Measurements from ENCODE around the gene PAK5. TPM values are rescaled to one million over a fixed set of nuclear protein-coding genes. Genes with fewer than 3 reads are reported as not detected.

The PAK5 gene
- total RNA-seq, 1 donor from 2014 or later, result 1.6 TPM

DNA sequence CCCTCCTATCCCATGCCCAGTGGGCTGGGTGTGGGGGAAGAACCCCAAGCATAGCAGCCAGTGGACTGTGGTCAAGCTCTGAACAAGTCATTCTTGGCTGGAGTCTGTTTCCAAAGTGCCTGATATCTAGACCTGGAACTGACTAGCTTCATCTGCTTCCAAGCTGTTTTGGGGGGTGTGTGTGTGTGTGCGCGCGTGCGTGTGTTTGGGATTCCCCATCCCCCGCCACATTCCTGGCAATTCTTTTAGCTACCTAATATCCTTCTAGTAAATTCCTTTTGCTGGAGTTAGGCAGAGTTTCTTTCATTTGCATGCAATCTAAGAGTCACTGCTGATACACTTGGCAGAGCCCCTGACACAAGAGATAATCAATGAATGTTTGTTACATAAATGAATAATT lies 7.8 kb downstream of the PAK5 start:
- Mint-ChIP-seq H3K36me3 (no peaks in the 10 kb centered on the region), H3K27ac (no peak overlapping the region), H3K27me3 (ENCODE audit: insufficient read depth, low read depth) (peaks cover 4% of the 10 kb centered on the region), H3K4me1 (no peaks in the 10 kb centered on the region), H3K4me3 (no peak overlapping the region), H3K9me3 (no peaks in the 10 kb centered on the region)
- Histone ChIP-seq H3K9me3 (ENCODE audit: low read depth) (no peaks in the 10 kb centered on the region), H3K27ac (no peak overlapping the region), H3K4me3 (no peak overlapping the region), H3K4me2 (no peak overlapping the region), H3F3A (ENCODE audit: low read depth) (no peaks in the 10 kb centered on the region), H3K27me3 (peaks cover 16% of the 10 kb centered on the region), H2AFZ (replicated peaks) (no peak overlapping the region), H3K36me3 (no peaks in the 10 kb centered on the region), H3K9ac (no peak overlapping the region), H3K79me2 (ENCODE audit: low read depth) (no peaks in the 10 kb centered on the region), H4K20me1 (ENCODE audit: low read depth) (no peaks in the 10 kb centered on the region), H3K4me1 (no peaks in the 10 kb centered on the region)
- TF ChIP-seq EZH2phosphoT487 (IDR thresholded peaks at IDR 0.05) (no peak), EZH2 (IDR thresholded peaks at IDR 0.05) (no peak)
- TF ChIP-seq, protein P1, sequence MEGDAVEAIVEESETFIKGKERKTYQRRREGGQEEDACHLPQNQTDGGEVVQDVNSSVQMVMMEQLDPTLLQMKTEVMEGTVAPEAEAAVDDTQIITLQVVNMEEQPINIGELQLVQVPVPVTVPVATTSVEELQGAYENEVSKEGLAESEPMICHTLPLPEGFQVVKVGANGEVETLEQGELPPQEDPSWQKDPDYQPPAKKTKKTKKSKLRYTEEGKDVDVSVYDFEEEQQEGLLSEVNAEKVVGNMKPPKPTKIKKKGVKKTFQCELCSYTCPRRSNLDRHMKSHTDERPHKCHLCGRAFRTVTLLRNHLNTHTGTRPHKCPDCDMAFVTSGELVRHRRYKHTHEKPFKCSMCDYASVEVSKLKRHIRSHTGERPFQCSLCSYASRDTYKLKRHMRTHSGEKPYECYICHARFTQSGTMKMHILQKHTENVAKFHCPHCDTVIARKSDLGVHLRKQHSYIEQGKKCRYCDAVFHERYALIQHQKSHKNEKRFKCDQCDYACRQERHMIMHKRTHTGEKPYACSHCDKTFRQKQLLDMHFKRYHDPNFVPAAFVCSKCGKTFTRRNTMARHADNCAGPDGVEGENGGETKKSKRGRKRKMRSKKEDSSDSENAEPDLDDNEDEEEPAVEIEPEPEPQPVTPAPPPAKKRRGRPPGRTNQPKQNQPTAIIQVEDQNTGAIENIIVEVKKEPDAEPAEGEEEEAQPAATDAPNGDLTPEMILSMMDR (IDR thresholded peaks at IDR 0.05), result no peak
- peak; percentile 18 for DNase-seq (ENCODE audit: low spot score)

DNA sequence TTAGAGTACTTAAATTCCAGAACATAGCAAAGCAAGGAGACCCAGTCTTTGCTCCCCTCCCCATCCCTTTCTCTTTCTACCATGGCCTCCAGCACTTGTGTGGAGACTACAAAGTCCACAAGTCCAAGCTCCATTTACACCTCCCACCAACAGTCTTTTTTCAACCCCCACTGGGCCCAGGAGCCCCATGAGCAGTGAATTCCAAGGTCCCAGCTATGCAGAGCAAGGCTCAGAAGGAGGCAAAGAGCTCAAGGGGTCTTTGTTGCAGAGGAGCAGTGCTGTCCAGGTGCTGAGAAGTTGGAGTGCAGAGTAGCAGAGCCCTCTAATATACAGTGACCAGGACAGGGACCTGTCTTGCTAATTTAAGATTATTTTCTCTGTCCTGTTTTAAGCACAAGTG lies 9.0 kb downstream of the PAK5 start:
- DNase-seq (ENCODE audit: low spot score), result peak; percentile 29
- Histone ChIP-seq H3K79me2 (ENCODE audit: low read depth) (no peaks in the 10 kb centered on the region), H3K36me3 (no peaks in the 10 kb centered on the region), H3K27ac (no peak overlapping the region), H3K9ac (no peak overlapping the region), H3K4me3 (no peak overlapping the region), H2AFZ (replicated peaks) (no peak overlapping the region), H3K4me1 (no peaks in the 10 kb centered on the region), H3F3A (ENCODE audit: low read depth) (no peaks in the 10 kb centered on the region), H3K27me3 (peaks cover 4% of the 10 kb centered on the region), H3K4me2 (no peak overlapping the region), H4K20me1 (ENCODE audit: low read depth) (no peaks in the 10 kb centered on the region), H3K9me3 (ENCODE audit: low read depth) (no peaks in the 10 kb centered on the region)
- no peak for TF ChIP-seq EZH2 (IDR thresholded peaks at IDR 0.05)
- TF ChIP-seq EZH2phosphoT487 (IDR thresholded peaks at IDR 0.05), result no peak
- TF ChIP-seq, protein P1 (IDR thresholded peaks at IDR 0.05), result no peak
- Mint-ChIP-seq H3K27me3 (ENCODE audit: insufficient read depth, low read depth) (peaks cover 4% of the 10 kb centered on the region), H3K4me1 (no peaks in the 10 kb centered on the region), H3K9me3 (no peaks in the 10 kb centered on the region), H3K27ac (no peak overlapping the region), H3K4me3 (no peak overlapping the region), H3K36me3 (no peaks in the 10 kb centered on the region)

DNA sequence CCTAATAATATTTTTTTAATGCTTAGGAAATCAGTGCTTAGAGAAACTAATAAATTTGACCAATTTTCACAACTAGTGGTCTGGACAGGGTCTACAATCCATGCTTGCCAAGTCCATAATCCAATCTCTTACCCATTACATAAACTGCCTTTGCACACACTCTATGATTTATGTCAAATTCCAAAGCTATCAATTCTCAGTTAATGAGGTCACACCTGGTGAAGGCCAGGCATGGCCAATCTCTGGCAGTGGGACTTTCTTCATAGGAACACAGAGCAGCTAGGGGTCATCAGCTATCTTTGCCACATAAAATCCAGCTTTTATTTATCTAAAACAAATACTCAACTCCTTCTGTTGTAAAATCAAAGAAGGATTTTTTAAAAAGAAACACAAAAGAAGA lies 21.2 kb downstream of the PAK5 start:
- Histone ChIP-seq H3K4me2 (no peak overlapping the region), H3K27ac (no peak overlapping the region), H3K79me2 (ENCODE audit: low read depth) (no peaks in the 10 kb centered on the region), H2AFZ (replicated peaks) (no peak overlapping the region), H3F3A (ENCODE audit: low read depth) (no peaks in the 10 kb centered on the region), H3K9ac (no peak overlapping the region), H3K36me3 (no peaks in the 10 kb centered on the region), H4K20me1 (ENCODE audit: low read depth) (no peaks in the 10 kb centered on the region), H3K27me3 (no peaks in the 10 kb centered on the region), H3K4me1 (no peaks in the 10 kb centered on the region), H3K4me3 (no peak overlapping the region), H3K9me3 (ENCODE audit: low read depth) (no peaks in the 10 kb centered on the region)
- Mint-ChIP-seq H3K4me3 (no peak overlapping the region), H3K36me3 (no peaks in the 10 kb centered on the region), H3K27me3 (ENCODE audit: insufficient read depth, low read depth) (no peaks in the 10 kb centered on the region), H3K9me3 (no peaks in the 10 kb centered on the region), H3K4me1 (no peaks in the 10 kb centered on the region), H3K27ac (no peak overlapping the region)
- TF ChIP-seq, protein P1 (IDR thresholded peaks at IDR 0.05), result no peak
- TF ChIP-seq EZH2phosphoT487 (IDR thresholded peaks at IDR 0.05) (no peak), EZH2 (IDR thresholded peaks at IDR 0.05) (no peak)
- no peak for DNase-seq (ENCODE audit: low spot score)
